ENCODE data around the gene EFR3B. TPM values are rescaled to one million over a fixed set of nuclear protein-coding genes. Genes with fewer than 3 reads are reported as not detected.
A peak's percentile ranks its signal among the peaks of the same experiment; 100 is the strongest.

Gene EFR3B
- total RNA-seq, 1 donor from 2014 or later = 14.7 TPM

- H3K27me3 Mint-ChIP-seq (ENCODE audit: low read depth, unreplicated experiment) = peaks cover 12% of the 10 kb centered on the region
- H3K4me3 Mint-ChIP-seq (ENCODE audit: unreplicated experiment) = peak overlapping the region; percentile 92
- peak overlapping the region; percentile 88 for H3K27ac Mint-ChIP-seq (ENCODE audit: unreplicated experiment)
- Histone ChIP-seq H3K4me2 (ENCODE audit: low read length) (peak overlapping the region; percentile 97), H2AFZ (ENCODE audit: low read depth, low read length) (peak overlapping the region; percentile 82), H3K36me3 (ENCODE audit: insufficient read depth, low read length) (no peaks in the 10 kb centered on the region), H4K20me1 (ENCODE audit: insufficient read depth, low read length) (peaks cover 14% of the 10 kb centered on the region), H3K4me1 (ENCODE audit: insufficient read depth, low read length) (peaks cover 19% of the 10 kb centered on the region), H3K27me3 (ENCODE audit: insufficient read depth, low read length) (no peaks in the 10 kb centered on the region), H3K27ac (ENCODE audit: low read depth, low read length) (peak overlapping the region; percentile 57), H3K4me3 (ENCODE audit: insufficient read depth, low read depth, low read length) (peak overlapping the region; percentile 61), H3K9ac (ENCODE audit: low read length) (peak overlapping the region; percentile 80), H3K9me3 (ENCODE audit: insufficient read depth, low read depth, low read length) (no peaks in the 10 kb centered on the region), H3K79me2 (ENCODE audit: insufficient read depth, low read length) (no peaks in the 10 kb centered on the region)
- H3K36me3 Mint-ChIP-seq (ENCODE audit: low read depth, unreplicated experiment) = no peaks in the 10 kb centered on the region
- DNase-seq (ENCODE audit: low read depth) (peak; percentile 21), FAIRE-seq (no peak)
- TF ChIP-seq, protein P1, sequence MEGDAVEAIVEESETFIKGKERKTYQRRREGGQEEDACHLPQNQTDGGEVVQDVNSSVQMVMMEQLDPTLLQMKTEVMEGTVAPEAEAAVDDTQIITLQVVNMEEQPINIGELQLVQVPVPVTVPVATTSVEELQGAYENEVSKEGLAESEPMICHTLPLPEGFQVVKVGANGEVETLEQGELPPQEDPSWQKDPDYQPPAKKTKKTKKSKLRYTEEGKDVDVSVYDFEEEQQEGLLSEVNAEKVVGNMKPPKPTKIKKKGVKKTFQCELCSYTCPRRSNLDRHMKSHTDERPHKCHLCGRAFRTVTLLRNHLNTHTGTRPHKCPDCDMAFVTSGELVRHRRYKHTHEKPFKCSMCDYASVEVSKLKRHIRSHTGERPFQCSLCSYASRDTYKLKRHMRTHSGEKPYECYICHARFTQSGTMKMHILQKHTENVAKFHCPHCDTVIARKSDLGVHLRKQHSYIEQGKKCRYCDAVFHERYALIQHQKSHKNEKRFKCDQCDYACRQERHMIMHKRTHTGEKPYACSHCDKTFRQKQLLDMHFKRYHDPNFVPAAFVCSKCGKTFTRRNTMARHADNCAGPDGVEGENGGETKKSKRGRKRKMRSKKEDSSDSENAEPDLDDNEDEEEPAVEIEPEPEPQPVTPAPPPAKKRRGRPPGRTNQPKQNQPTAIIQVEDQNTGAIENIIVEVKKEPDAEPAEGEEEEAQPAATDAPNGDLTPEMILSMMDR (IDR thresholded peaks at IDR 0.05; ENCODE audit: insufficient read depth, low read depth, low read length) = no peak
- TF ChIP-seq EZH2 (IDR thresholded peaks at IDR 0.05; ENCODE audit: insufficient read depth, low read length) = no peak
- no peaks in the 10 kb centered on the region for H3K9me3 Mint-ChIP-seq (ENCODE audit: unreplicated experiment)
- peaks cover 21% of the 10 kb centered on the region for H3K4me1 Mint-ChIP-seq (ENCODE audit: low read depth, unreplicated experiment)
Observed at GRCh38 chr2:25042321-25043240, 705 bp downstream of the EFR3B start.

- peaks cover 7% of the 10 kb centered on the region for H3K27me3 Mint-ChIP-seq (ENCODE audit: low read depth, unreplicated experiment)
- H3K4me3 ChIP-seq (ENCODE audit: insufficient read depth, low read depth, low read length) = peak overlapping the region; percentile 61
Observed at GRCh38 chr2:25043241-25043867, 1.5 kb downstream of the EFR3B start.

More at GRCh38 chr2:25043241-25043867, 1.5 kb downstream of the EFR3B start:
- H3K27me3 ChIP-seq (ENCODE audit: insufficient read depth, low read length) = no peaks in the 10 kb centered on the region
- no peaks in the 10 kb centered on the region for H3K36me3 ChIP-seq (ENCODE audit: insufficient read depth, low read length)
- H4K20me1 ChIP-seq (ENCODE audit: insufficient read depth, low read length) = peaks cover 14% of the 10 kb centered on the region
- H3K9me3 Mint-ChIP-seq (ENCODE audit: unreplicated experiment) = no peaks in the 10 kb centered on the region
- peak; percentile 87 for DNase-seq (ENCODE audit: low read depth)
- FAIRE-seq = peak; percentile 81
- peaks cover 21% of the 10 kb centered on the region for H3K4me1 Mint-ChIP-seq (ENCODE audit: low read depth, unreplicated experiment)
- no peak overlapping the region for H3K27ac ChIP-seq (ENCODE audit: low read depth, low read length)
- no peaks in the 10 kb centered on the region for H3K36me3 Mint-ChIP-seq (ENCODE audit: low read depth, unreplicated experiment)
- H3K4me2 ChIP-seq (ENCODE audit: low read length) = peak overlapping the region; percentile 97
- peak overlapping the region; percentile 80 for H3K9ac ChIP-seq (ENCODE audit: low read length)
- H3K27ac Mint-ChIP-seq (ENCODE audit: unreplicated experiment) = peak overlapping the region; percentile 88
- TF ChIP-seq EZH2 (IDR thresholded peaks at IDR 0.05; ENCODE audit: insufficient read depth, low read length) = no peak
- TF ChIP-seq, protein P1 (IDR thresholded peaks at IDR 0.05; ENCODE audit: insufficient read depth, low read depth, low read length) = no peak
- H3K4me3 Mint-ChIP-seq (ENCODE audit: unreplicated experiment) = peak overlapping the region; percentile 92
- peaks cover 19% of the 10 kb centered on the region for H3K4me1 ChIP-seq (ENCODE audit: insufficient read depth, low read length)
- H2AFZ ChIP-seq (ENCODE audit: low read depth, low read length) = peak overlapping the region; percentile 82
- no peaks in the 10 kb centered on the region for H3K79me2 ChIP-seq (ENCODE audit: insufficient read depth, low read length)
- no peaks in the 10 kb centered on the region for H3K9me3 ChIP-seq (ENCODE audit: insufficient read depth, low read depth, low read length)
